Fibroblast of skin of abdomen (primary cell): ENCODE data around the gene ABCC5.
A peak's percentile ranks its signal among the peaks of the same experiment; 100 is the strongest.
"Not testable (repeated sequence)": the region's sequence is repeated elsewhere in the genome, so short reads cannot be mapped to it uniquely, and the experiment has no call there.

Experiments used
- DNase-seq: peaks from one replicate; pipeline ENCODE4 v3.0.0-alpha.2; 2013

ABCC5 gene

DNA sequence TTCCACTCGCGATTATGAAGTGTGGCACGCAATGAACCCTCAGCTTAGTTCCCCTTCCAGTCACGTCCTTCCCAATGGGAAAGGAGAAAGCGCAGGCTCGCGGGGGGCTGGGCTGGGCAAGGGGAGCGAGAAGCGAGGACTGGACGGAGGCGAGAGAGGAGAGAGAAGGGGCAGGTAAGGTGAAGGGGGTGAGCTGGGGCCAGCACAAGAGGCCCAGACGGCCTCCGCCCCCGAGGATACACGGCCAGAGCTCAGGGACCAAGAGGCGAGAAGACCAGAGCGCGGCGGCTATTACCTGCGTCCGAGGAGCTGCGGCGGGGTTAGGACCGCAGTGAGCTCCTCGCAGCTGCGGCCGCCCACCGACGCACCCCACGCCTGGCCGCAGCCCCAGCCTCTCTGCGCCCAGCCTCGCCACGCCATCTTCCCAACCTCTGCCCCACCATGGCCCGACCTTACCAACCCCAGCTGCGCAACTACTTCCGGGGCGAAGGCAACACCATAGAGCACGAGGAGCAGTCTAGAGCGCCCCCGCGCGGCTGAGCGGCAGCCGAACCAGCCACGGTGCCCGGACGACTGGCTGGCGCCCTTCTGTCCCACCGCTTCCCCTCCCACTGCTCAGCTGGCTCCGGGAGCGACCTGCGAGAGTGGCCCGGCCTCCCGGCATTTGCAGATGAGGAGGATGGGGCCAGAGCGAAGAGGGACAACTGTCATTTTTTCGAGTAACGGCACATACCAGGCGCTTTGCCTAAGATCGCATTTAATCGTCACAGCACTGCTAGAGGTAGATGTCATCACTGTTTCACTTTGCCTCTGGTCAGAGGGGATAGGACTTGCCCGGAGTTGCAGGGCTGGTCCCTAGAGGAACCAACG lies 133.0 kb downstream of the ABCC5 start, which contains the start of gene PARL:
TSS of gene PARL (minus strand) at position 454 of the 870 bp plus-strand sequence. CDS start at position 420, 34 bp downstream.
- peak; percentile 88 for DNase-seq

DNA sequence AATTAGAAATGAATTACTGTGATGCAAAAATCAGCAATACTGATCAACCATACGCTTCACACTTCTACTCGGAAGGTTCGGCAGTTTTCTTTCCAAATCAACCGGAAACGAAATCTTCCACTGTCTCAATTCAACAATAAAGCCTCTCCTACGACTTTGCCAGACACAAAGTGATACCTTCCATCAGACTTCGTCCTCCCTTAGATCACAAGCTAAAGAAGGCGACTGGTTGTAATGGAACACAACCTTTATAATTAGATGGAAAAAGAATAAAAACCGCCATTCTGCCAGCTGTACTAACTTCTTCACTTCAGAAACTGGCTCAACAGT lies 133.6 kb downstream of the ABCC5 start:
- DNase-seq: no peak

DNA sequence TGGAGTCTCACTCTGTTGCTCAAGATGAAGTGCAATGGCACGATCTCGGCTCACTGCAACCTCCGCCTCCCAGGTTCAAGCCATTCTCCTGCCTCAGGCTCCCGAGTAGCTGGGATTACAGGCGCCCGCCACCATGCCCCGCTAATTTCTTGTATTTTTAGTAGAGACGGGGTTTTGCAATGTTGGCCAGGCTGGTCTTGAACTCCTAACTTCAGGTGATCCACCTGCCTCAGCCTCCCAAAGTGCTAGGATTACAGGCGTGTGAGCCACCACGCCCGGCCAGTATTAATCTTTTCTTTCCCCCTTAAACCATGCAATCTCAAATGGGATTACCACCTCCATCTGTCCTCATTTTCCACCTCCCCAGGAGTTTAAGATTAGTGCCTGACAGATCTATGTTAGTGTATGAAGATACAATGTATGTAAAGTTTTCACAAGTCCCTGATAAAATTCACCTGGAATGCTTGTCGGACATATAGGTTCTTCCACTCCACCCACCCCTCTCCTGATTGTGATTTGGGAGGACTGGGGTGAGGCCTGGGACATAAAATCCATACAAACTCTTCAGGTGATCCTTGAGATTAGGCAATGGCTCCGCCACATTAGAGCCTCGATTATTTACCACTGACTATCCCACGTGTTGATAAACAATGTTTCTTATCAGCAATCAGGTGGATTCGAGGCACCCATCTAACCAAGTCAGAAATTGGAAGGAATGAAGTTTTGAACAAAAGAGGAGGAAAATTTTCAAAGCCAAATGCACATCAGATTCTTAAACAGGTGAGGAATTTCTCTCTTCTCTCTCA lies 134.2 kb downstream of the ABCC5 start:
- no peak for DNase-seq

DNA sequence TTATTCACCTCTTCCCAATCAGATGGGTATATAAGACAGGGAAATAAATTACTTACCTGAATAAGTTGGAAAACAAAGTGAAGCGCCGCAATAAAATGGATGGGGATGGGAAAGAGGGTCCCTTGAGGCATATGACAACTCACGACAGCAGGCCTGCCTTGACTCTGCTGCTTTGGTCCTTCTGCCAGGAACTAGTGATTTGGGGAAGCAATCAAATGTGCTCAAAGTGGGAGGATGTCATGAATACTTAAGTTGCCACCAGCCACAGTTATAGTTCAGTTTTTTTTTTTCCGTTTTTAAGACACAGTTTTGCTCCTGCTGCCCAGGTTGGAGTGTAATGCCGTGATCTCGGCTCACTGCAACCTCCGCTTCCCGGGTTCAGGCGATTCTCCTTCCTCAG lies 137.6 kb downstream of the ABCC5 start:
- DNase-seq: no peak

DNA sequence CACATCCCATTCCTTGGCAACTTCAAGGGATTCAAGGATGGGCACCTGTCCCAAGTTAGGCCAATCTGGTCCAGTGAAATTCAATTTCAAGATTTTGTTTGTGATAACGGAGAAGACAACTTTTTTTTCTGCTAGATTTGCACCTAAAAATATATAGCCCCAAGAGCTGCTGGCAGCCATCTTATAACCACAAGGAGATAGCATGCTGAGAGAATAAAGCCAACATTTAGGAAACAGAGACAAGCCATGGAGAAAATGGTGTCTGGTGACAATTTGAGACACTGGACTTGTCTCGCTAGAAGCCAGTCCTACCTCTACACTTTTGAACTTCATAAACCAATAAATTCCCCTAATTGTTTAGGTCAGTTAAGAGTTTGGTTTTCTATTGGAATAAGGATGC lies 138.4 kb downstream of the ABCC5 start:
- no peak for DNase-seq

DNA sequence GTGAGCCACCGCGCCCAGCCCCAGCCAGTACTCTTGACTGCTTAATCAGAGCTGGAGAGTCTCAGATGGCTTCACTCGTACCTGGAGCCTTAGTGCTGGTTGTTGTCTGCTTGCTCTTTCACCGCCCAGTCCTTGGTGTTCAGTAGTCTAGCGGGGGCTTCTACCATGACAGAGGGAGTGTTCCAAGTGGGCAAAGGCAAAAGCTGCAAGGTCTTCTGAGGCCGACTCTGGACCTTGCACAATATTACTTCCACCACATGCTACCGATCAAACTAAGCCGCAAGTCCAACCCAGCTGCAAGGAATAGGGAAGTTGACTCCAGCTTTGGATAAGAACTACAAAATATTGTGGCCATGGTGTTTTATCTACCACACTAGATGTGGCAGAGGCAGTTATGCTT lies 139.6 kb downstream of the ABCC5 start:
- DNase-seq: no peak

DNA sequence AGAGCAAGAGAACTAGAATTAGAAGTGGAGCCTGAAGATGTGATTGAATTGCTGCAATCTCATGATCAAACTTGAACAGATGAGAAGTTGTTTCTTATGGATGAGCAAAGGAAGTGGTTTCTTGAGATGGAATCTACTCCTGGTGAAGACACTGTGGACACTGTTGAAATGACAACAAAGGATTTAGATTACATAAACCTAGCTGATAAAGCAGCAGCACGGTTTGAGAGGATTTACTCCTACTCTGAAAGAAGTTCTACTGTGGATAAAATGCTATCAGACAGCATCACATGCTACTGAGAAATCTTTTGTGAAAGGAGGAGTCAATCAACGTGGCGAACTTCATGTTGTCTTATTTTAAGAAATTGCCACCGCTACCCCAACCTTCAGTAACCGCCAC lies 140.5 kb downstream of the ABCC5 start:
- not testable (repeated sequence) for DNase-seq

DNA sequence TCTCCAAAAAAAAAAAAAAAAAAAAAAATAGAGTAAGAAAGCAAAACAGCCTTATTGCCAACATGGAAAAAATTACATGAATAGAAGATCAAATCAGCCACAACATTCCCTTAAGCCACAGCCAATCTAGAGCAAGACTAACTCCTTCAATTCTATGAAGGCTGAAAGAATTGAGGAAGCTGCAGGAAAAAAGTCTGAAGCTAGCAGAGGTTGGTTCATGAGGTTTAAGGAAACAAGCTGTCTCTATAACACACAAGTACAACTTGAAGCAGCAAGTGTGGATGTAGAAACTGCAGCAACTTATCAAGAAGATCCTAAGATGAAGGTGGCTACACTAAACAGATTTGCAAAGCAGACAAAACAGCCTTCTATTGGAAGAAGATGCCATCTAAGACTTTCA lies 142.3 kb downstream of the ABCC5 start:
- no peak for DNase-seq

DNA sequence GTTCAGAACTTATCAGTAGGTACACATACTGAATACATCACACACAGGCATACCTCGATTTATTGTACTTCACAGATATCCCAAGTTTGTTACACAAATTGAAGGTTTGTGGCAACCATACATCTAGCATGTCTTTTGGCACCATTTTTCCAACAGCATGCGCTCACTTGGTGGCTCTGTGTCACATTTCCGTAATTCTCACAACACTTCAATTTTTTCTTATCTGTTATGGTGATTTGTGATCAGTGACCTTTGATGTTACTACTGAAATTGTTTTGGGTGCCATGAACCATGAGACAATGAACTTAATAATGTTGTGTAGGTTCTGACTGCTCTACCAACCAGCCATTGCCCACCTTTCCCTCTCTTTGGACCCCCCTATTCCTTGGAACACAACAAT lies 143.8 kb downstream of the ABCC5 start:
- no peak for DNase-seq

DNA sequence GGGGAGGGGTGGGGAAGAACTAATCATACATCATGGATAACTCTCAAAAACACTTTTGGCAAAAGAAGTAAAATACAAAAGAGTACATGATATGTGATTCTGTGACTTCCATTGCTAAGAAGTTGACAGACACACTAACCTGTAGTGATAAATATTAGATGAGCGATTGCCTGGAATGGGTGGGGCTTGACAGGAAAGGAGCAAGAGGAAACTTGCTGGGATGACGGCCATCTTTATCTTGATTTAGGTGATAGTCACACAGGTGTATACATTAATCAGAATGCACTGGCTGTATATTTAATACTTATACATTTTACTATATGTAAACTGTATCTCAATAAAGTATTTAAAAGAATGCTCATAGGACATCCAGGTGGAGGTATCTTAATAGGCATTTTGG lies 146.1 kb downstream of the ABCC5 start:
- no peak for DNase-seq

DNA sequence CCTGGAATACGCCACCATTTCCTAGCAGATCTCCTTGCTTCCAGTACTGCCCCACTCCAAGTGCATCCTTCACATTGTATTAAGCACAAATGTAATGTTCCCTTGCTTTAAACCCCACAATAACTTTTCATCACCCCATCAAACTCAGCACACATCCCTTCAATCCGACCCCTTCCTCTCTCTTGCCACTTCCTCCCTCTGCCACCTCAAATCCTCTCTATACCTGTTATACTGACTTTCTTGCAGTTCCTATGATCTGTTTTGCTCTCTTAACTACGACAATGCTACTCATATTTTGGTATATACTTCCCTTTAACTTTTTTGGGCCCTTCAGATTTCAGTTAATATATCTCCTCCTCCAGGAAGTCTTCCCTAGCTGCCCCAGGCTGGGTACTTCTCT lies 147.1 kb downstream of the ABCC5 start:
- DNase-seq: no peak
